AG09319 (cell line): ENCODE measurements around the gene ICE2.

Source experiments
- DNase-seq: peaks from one replicate; pipeline ENCODE4 v3.0.0-alpha.2; 2010; ENCODE audit warnings: low read depth; ENCODE audit errors: extremely low read depth
- CTCF ChIP-seq: IDR thresholded peaks from 2 replicates; pipeline ENCODE4 v1.5.1; 2011; ENCODE audit warnings: low read depth, mild to moderate bottlenecking, inconsistent platforms, low read length, moderate library complexity

Gene ICE2

GRCh38 chr15:60442031-60442650 lies 36.8 kb downstream of the ICE2 start:
- no peak for TF ChIP-seq CTCF
- DNase-seq: no peak

- no peak for DNase-seq
- no peak for TF ChIP-seq CTCF
Observed at GRCh38 chr15:60441331-60441730, 37.6 kb downstream of the ICE2 start.

- no peak for DNase-seq
- no peak for TF ChIP-seq CTCF
Observed at GRCh38 chr15:60438646-60439045, 40.3 kb downstream of the ICE2 start.

GRCh38 chr15:60428935-60429334 lies 50.0 kb downstream of the ICE2 start:
- TF ChIP-seq CTCF: no peak
- DNase-seq: no peak

GRCh38 chr15:60426870-60427508 lies 52.0 kb downstream of the ICE2 start:
- DNase-seq: no peak
- TF ChIP-seq CTCF: no peak

GRCh38 chr15:60425461-60425860 lies 53.5 kb downstream of the ICE2 start:
- no peak for TF ChIP-seq CTCF
- DNase-seq: no peak

- DNase-seq: no peak
Observed at GRCh38 chr15:60424006-60424405, 54.9 kb downstream of the ICE2 start.

More at GRCh38 chr15:60424006-60424405, 54.9 kb downstream of the ICE2 start:
- no peak for TF ChIP-seq CTCF
